Measurements from ENCODE around the gene SLC35D2. TPM values are rescaled to one million over a fixed set of nuclear protein-coding genes. Genes with fewer than 3 reads are reported as not detected.

The SLC35D2 gene
- 21.8 TPM for polyA plus RNA-seq (2013, experiment 1 of 2)
- 20.2 TPM for polyA plus RNA-seq (2013, experiment 2 of 2)

- H3K27ac ChIP-seq (ENCODE audit: low read depth, low read length, severe bottlenecking) = no peak within 1 kb of the TSS
- H3K9me3 ChIP-seq (ENCODE audit: control insufficient read depth, low read length) = no peaks in the 10 kb centered on the region
- peaks cover 13% of the 10 kb centered on the region for H3K4me1 ChIP-seq (ENCODE audit: control insufficient read depth, insufficient read depth, low read length, poor library complexity, severe bottlenecking)
- H3K4me3 ChIP-seq (ENCODE audit: extremely low read depth, insufficient read depth, low read length, poor library complexity, severe bottlenecking) = peak within 1 kb of the TSS; percentile 54
- peaks cover 25% of the 10 kb centered on the region for H3K36me3 ChIP-seq (ENCODE audit: control insufficient read depth, insufficient read depth, low read length)
- 0 to 2% methylated on average over 52 to 55 of the region's 73 CpGs for WGBS, 2 experiments (ENCODE audit: insufficient coverage in 2 of 2)
Observed at GRCh38 chr9:96383165-96383942, at the start of gene SLC35D2. TSS of gene SLC35D2 (minus strand) at chr9:96383711. CDS start at chr9:96383634, 77 bp downstream.

- 100% methylated on average over 1 of the region's 2 CpGs; no CpG with 5 or more reads in 1 of the 2 experiments for WGBS, 2 experiments (ENCODE audit: insufficient coverage in 2 of 2)
- no peak overlapping the region for H3K4me3 ChIP-seq (ENCODE audit: extremely low read depth, insufficient read depth, low read length, poor library complexity, severe bottlenecking)
- H3K9me3 ChIP-seq (ENCODE audit: control insufficient read depth, low read length) = no peaks in the 10 kb centered on the region
- no peaks in the 10 kb centered on the region for H3K36me3 ChIP-seq (ENCODE audit: control insufficient read depth, insufficient read depth, low read length)
- no peaks in the 10 kb centered on the region for H3K4me1 ChIP-seq (ENCODE audit: control insufficient read depth, insufficient read depth, low read length, poor library complexity, severe bottlenecking)
- no peak overlapping the region for H3K27ac ChIP-seq (ENCODE audit: low read depth, low read length, severe bottlenecking)
Observed at GRCh38 chr9:96430377-96430776, 46.9 kb upstream of the SLC35D2 start.

- Histone ChIP-seq H3K4me3 (ENCODE audit: extremely low read depth, insufficient read depth, low read length, poor library complexity, severe bottlenecking) (no peak overlapping the region), H3K27ac (ENCODE audit: low read depth, low read length, severe bottlenecking) (no peak overlapping the region), H3K9me3 (ENCODE audit: control insufficient read depth, low read length) (no peaks in the 10 kb centered on the region), H3K36me3 (ENCODE audit: control insufficient read depth, insufficient read depth, low read length) (no peaks in the 10 kb centered on the region), H3K4me1 (ENCODE audit: control insufficient read depth, insufficient read depth, low read length, poor library complexity, severe bottlenecking) (no peaks in the 10 kb centered on the region)
Observed at GRCh38 chr9:96429732-96430131, 46.2 kb upstream of the SLC35D2 start.

GRCh38 chr9:96425500-96426169 is 42.1 kb upstream of the SLC35D2 start:
- H3K9me3 ChIP-seq (ENCODE audit: control insufficient read depth, low read length) = no peaks in the 10 kb centered on the region
- H3K4me3 ChIP-seq (ENCODE audit: extremely low read depth, insufficient read depth, low read length, poor library complexity, severe bottlenecking) = no peak overlapping the region
- H3K4me1 ChIP-seq (ENCODE audit: control insufficient read depth, insufficient read depth, low read length, poor library complexity, severe bottlenecking) = peaks cover 8% of the 10 kb centered on the region
- H3K27ac ChIP-seq (ENCODE audit: low read depth, low read length, severe bottlenecking) = no peak overlapping the region
- no peaks in the 10 kb centered on the region for H3K36me3 ChIP-seq (ENCODE audit: control insufficient read depth, insufficient read depth, low read length)
- 93 to 100% methylated on average over 1 to 4 of the region's 4 CpGs for WGBS, 2 experiments (ENCODE audit: insufficient coverage in 2 of 2)

- WGBS, 2 experiments (ENCODE audit: insufficient coverage in 2 of 2) = 95 to 97% methylated on average over 4 of the region's 6 CpGs
- Histone ChIP-seq H3K9me3 (ENCODE audit: control insufficient read depth, low read length) (no peaks in the 10 kb centered on the region), H3K27ac (ENCODE audit: low read depth, low read length, severe bottlenecking) (no peak overlapping the region), H3K4me1 (ENCODE audit: control insufficient read depth, insufficient read depth, low read length, poor library complexity, severe bottlenecking) (peaks cover 14% of the 10 kb centered on the region), H3K4me3 (ENCODE audit: extremely low read depth, insufficient read depth, low read length, poor library complexity, severe bottlenecking) (no peak overlapping the region), H3K36me3 (ENCODE audit: control insufficient read depth, insufficient read depth, low read length) (no peaks in the 10 kb centered on the region)
Observed at GRCh38 chr9:96423985-96424336, 40.5 kb upstream of the SLC35D2 start.

- WGBS, 2 experiments (ENCODE audit: insufficient coverage in 2 of 2) = 80 to 81% methylated on average over 6 to 7 of the region's 8 CpGs
- Histone ChIP-seq H3K4me1 (ENCODE audit: control insufficient read depth, insufficient read depth, low read length, poor library complexity, severe bottlenecking) (peaks cover 14% of the 10 kb centered on the region), H3K4me3 (ENCODE audit: extremely low read depth, insufficient read depth, low read length, poor library complexity, severe bottlenecking) (no peak overlapping the region), H3K36me3 (ENCODE audit: control insufficient read depth, insufficient read depth, low read length) (no peaks in the 10 kb centered on the region), H3K9me3 (ENCODE audit: control insufficient read depth, low read length) (no peaks in the 10 kb centered on the region), H3K27ac (ENCODE audit: low read depth, low read length, severe bottlenecking) (no peak overlapping the region)
Observed at GRCh38 chr9:96423322-96423984, 39.9 kb upstream of the SLC35D2 start.

GRCh38 chr9:96420468-96421219 is 37.1 kb upstream of the SLC35D2 start:
- Histone ChIP-seq H3K4me3 (ENCODE audit: extremely low read depth, insufficient read depth, low read length, poor library complexity, severe bottlenecking) (peak overlapping the region; percentile 14), H3K27ac (ENCODE audit: low read depth, low read length, severe bottlenecking) (peak overlapping the region; percentile 97), H3K4me1 (ENCODE audit: control insufficient read depth, insufficient read depth, low read length, poor library complexity, severe bottlenecking) (peaks cover 23% of the 10 kb centered on the region), H3K36me3 (ENCODE audit: control insufficient read depth, insufficient read depth, low read length) (peaks cover 8% of the 10 kb centered on the region), H3K9me3 (ENCODE audit: control insufficient read depth, low read length) (no peaks in the 10 kb centered on the region)
- WGBS, 2 experiments (ENCODE audit: insufficient coverage in 2 of 2) = 52 to 58% methylated on average over 3 to 4 of the region's 6 CpGs

GRCh38 chr9:96419691-96419969 is 36.1 kb upstream of the SLC35D2 start:
- H3K4me1 ChIP-seq (ENCODE audit: control insufficient read depth, insufficient read depth, low read length, poor library complexity, severe bottlenecking) = peaks cover 23% of the 10 kb centered on the region
- H3K9me3 ChIP-seq (ENCODE audit: control insufficient read depth, low read length) = no peaks in the 10 kb centered on the region
- H3K36me3 ChIP-seq (ENCODE audit: control insufficient read depth, insufficient read depth, low read length) = peaks cover 8% of the 10 kb centered on the region
- 50 to 55% methylated on average over 2 of the region's 2 CpGs for WGBS, 2 experiments (ENCODE audit: insufficient coverage in 2 of 2)
- H3K27ac ChIP-seq (ENCODE audit: low read depth, low read length, severe bottlenecking) = peak overlapping the region; percentile 97
- H3K4me3 ChIP-seq (ENCODE audit: extremely low read depth, insufficient read depth, low read length, poor library complexity, severe bottlenecking) = peak overlapping the region; percentile 85

GRCh38 chr9:96418920-96419690 is 35.6 kb upstream of the SLC35D2 start:
- Histone ChIP-seq H3K9me3 (ENCODE audit: control insufficient read depth, low read length) (no peaks in the 10 kb centered on the region), H3K36me3 (ENCODE audit: control insufficient read depth, insufficient read depth, low read length) (peaks cover 11% of the 10 kb centered on the region), H3K4me3 (ENCODE audit: extremely low read depth, insufficient read depth, low read length, poor library complexity, severe bottlenecking) (peak overlapping the region; percentile 85), H3K4me1 (ENCODE audit: control insufficient read depth, insufficient read depth, low read length, poor library complexity, severe bottlenecking) (peaks cover 23% of the 10 kb centered on the region), H3K27ac (ENCODE audit: low read depth, low read length, severe bottlenecking) (peak overlapping the region; percentile 97)
- 0 to 1% methylated on average over 40 to 52 of the region's 58 CpGs for WGBS, 2 experiments (ENCODE audit: insufficient coverage in 2 of 2)

All from mesodermal cell (in vitro differentiated cells).